Pancreas (tissue), 10 donors: ENCODE measurements around the gene ISY1. TPM values are rescaled to one million over a fixed set of nuclear protein-coding genes. Genes with fewer than 3 reads are reported as not detected.

Experiments
- ATAC-seq, 4 donors: fragments of 200-7000 bp; cut with Tn5 transposase; one replicate each; pipeline versions ENCODE4 v1.8.0 to v1.9.1; 2020; ENCODE audit warnings: mild to moderate bottlenecking in 4 of 4, moderate library complexity in 4 of 4
- DNase-seq, 6 donors: peaks; one replicate each; pipeline ENCODE4 v3.0.0-alpha.2; 2020
- FAIRE-seq: peaks from 2 replicates; lab custom pipeline; 2012; peaks lifted over from hg19 to GRCh38; lab: Jason Lieb, UNC
- H3K27ac ChIP-seq, 4 donors: fragments of 200-600 bp; sonication (generic); 1 replicate in 3 of 4; 2 replicates in 1 of 4; pipeline versions ENCODE4 v1.5.0 to v1.8.0; 2020
- H3K27me3 ChIP-seq, 4 donors: fragments of 200-600 bp; one replicate each; pipeline ENCODE4 v1.8.0; 2021
- H3K36me3 ChIP-seq, 3 donors: fragments of 200-600 bp; sonication (generic) in 1 of 3; one replicate each; pipeline versions ENCODE4 v1.5.0 to v1.8.0; 2020 to 2021
- H3K4me1 ChIP-seq, 3 donors: fragments of 200-600 bp; one replicate each; pipeline ENCODE4 v1.8.0; 2021
- H3K4me3 ChIP-seq, 4 donors: fragments of 200-600 bp; sonication (generic) in 2 of 4; one replicate each; pipeline versions ENCODE4 v1.5.0 to v1.8.0; 2020 to 2021
- H3K9me3 ChIP-seq, 4 donors: fragments of 200-600 bp; one replicate each; pipeline ENCODE4 v1.8.0; 2021
- WGBS, 2 donors: extraction: QIAGEN DNeasy Blood & Tissue Kit; methylation state at CpG; one replicate each; pipeline ENCODE4 v1.1.7; 2013; 5-methylcytosine and 5-hydroxymethylcytosine counted together
- intact Hi-C, 3 donors: fragments of 100-400 bp; cut with DNase I; formaldehyde crosslinking; loops; one replicate each; pipeline versions ENCODE4 v1.11.1 to v1.14.2; 2022
- polyA plus RNA-seq, 2 donors: library from polyadenylated mRNA; stranded (reverse); fragments of 200-250 nt; gene quantifications; one replicate each; pipeline ENCODE4 v1.2.3, GENCODE V29; 2013
- total RNA-seq, 6 donors: library from RNA; stranded (reverse); fragmentation: NEBNext Ultra II Directional in 4 of 6; extraction: Animal tissue kit (Norgen Biotek cat#: 25700) in 4 of 6; gene quantifications; one replicate each; pipeline versions ENCODE4 v1.2.1 to v1.2.4, GENCODE V29; 2021 to 2023
- TF ChIP-seq, protein P1 (sequence below), 4 donors: fragments of 200-600 bp; sonication (generic) in 3 of 4; IDR thresholded peaks; one replicate each; pipeline versions ENCODE4 v1.5.0 to v1.8.0; 2021; ENCODE audit warnings: antibody characterized with exemption in 4 of 4
- donor health status: healthy with polysubstance abuse.
- donor health status: DM: no; HTN: no; CAD: no; lungs with moderate emphysema.
- donor health status: DM: no; HTN: no; CAD: no.
- donor health status: control.
- donor health status: control.
- donor health status: Bipolar disorder and iron deficiency.
- donor health status: DM: yes; HTN: yes; CAD: no.
- donor health status: DM: no; HTN: no; CAD: no.
- donor health status: DM: no; HTN: no; CAD: no.
- donor health status: DM: yes; HTN: yes; CAD: no.

The ISY1 gene
- total and polyA plus RNA-seq, 8 donors = 9.2 to 17.2 (median 13.8) TPM

DNA sequence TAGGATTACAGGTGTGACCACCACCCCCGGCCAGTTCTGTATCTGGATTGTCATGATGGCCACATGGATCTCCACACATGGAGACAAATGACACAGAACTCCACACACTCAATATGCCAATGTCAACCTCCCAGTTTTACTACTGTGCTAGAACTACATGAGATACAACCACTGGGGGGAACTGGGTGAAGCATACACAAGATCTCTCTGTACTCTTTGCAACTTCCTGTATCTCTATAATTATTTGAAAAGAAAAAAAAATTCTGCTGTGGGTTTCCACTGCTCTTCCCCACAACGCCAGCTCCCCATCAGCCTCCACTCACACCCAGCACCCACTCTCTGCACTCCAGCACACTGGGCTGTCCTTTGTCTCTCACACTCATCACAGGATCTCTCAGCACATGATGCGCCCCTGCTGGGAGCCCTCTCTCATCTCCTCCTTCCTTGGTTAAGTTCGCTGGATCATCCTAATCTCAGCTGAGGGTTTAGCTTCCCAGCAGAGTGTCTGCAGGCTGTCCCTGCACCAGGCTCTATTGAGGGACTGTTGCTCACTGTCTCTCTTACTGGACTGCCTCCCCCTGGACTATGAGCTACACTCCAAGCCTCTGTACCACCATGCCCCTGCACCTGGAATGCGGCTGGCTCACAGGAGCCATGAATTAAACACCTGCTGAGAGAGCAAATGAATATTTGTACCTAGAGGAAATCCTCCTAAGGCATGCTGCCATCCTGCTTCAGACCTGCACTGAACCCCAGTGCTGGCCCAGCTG lies 28.6 kb downstream of the ISY1 start:
- DNase-seq (no peak), ATAC-seq (no peak), FAIRE-seq (no peak)
- H3K27ac ChIP-seq = no peak overlapping the region
- 89 to 94% methylated on average over 5 of the region's 5 CpGs for WGBS, 2 donors
- TF ChIP-seq, protein P1, sequence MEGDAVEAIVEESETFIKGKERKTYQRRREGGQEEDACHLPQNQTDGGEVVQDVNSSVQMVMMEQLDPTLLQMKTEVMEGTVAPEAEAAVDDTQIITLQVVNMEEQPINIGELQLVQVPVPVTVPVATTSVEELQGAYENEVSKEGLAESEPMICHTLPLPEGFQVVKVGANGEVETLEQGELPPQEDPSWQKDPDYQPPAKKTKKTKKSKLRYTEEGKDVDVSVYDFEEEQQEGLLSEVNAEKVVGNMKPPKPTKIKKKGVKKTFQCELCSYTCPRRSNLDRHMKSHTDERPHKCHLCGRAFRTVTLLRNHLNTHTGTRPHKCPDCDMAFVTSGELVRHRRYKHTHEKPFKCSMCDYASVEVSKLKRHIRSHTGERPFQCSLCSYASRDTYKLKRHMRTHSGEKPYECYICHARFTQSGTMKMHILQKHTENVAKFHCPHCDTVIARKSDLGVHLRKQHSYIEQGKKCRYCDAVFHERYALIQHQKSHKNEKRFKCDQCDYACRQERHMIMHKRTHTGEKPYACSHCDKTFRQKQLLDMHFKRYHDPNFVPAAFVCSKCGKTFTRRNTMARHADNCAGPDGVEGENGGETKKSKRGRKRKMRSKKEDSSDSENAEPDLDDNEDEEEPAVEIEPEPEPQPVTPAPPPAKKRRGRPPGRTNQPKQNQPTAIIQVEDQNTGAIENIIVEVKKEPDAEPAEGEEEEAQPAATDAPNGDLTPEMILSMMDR (IDR thresholded peaks at IDR 0.05) = no peak
- H3K9me3 ChIP-seq = no peaks in the 10 kb centered on the region
- H3K4me1 ChIP-seq = no peaks in the 10 kb centered on the region
- no peak overlapping the region for H3K4me3 ChIP-seq
- intact Hi-C loops = no loop called here
- no peaks in the 10 kb centered on the region for H3K27me3 ChIP-seq
- H3K36me3 ChIP-seq = peaks cover 0 to 55% (median 35%) of the 10 kb centered on the region in 3 donors

DNA sequence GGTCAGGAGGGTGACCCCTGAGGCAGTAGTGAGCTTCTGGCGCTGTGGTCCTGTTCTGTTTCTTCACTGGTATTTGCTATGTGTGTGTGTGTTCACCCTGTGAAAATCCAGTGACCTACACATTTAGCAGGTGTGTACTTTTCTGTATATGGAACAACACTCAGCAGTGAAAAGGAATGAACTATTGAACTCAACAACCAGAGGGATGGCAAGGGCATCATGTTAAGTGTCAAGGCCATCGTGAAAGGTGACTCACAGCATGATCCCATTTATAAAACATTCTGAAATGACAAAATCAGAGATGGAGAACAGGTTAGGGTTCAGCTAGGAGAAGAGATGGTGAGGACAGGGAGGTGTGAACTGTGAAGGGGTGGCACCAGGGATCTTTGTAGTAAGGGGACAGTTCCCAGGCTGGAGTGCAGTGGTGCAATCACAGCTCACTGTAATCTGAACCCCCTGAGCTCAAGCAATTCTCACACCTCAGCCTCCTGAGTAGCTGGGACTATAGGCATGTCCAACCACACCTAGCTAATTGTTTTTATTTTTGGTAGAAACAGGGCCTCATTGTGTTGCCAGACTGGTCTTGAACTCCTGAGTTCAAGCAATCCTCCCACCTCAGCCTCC lies 29.3 kb downstream of the ISY1 start:
- no peak overlapping the region for H3K27ac ChIP-seq
- DNase-seq (no peak), ATAC-seq (no peak), FAIRE-seq (no peak)
- no peaks in the 10 kb centered on the region for H3K9me3 ChIP-seq
- intact Hi-C loops = no loop called here
- H3K36me3 ChIP-seq = peaks cover 0 to 55% (median 35%) of the 10 kb centered on the region in 3 donors
- no peaks in the 10 kb centered on the region for H3K27me3 ChIP-seq
- H3K4me1 ChIP-seq = no peaks in the 10 kb centered on the region
- 81 to 87% methylated on average over 2 of the region's 2 CpGs for WGBS, 2 donors
- TF ChIP-seq, protein P1 (IDR thresholded peaks at IDR 0.05) = no peak
- no peak overlapping the region for H3K4me3 ChIP-seq

DNA sequence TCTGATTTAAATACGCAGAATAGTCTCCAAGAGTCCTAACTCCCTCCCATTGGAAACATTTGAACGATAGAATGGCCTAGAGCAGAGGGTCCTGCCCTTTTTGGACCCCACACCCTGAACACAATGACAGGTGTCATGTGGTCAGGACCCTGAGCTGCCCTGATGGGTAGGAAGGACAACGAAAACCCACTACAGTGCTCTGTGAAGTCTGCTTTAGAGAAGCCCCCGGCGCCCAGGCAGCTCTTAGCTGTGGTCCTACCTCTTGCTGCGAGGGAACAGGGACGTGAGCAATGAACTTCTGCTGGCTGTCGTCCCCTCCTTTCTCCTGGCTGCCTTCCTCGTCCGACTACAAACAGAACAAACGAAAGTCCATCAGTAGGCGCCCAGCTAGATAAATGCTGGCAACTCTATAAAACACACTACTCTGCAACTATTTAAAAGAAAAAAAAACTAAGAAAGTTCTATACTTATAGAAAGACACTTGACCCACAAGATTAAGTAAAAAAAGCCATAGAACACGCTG lies 30.5 kb downstream of the ISY1 start:
- no peak for FAIRE-seq
- TF ChIP-seq, protein P1 (IDR thresholded peaks at IDR 0.05) = no peak
- Histone ChIP-seq H3K9me3 (no peaks in the 10 kb centered on the region), H3K4me1 (no peaks in the 10 kb centered on the region), H3K4me3 (no peak overlapping the region), H3K27ac (no peak overlapping the region), H3K36me3 (peaks cover 0 to 55% (median 35%) of the 10 kb centered on the region in 3 donors), H3K27me3 (no peaks in the 10 kb centered on the region)
- no peak for DNase-seq
- no peak for ATAC-seq
- intact Hi-C loops = no loop called here
- 86 to 88% methylated on average over 13 of the region's 13 CpGs for WGBS, 2 donors

DNA sequence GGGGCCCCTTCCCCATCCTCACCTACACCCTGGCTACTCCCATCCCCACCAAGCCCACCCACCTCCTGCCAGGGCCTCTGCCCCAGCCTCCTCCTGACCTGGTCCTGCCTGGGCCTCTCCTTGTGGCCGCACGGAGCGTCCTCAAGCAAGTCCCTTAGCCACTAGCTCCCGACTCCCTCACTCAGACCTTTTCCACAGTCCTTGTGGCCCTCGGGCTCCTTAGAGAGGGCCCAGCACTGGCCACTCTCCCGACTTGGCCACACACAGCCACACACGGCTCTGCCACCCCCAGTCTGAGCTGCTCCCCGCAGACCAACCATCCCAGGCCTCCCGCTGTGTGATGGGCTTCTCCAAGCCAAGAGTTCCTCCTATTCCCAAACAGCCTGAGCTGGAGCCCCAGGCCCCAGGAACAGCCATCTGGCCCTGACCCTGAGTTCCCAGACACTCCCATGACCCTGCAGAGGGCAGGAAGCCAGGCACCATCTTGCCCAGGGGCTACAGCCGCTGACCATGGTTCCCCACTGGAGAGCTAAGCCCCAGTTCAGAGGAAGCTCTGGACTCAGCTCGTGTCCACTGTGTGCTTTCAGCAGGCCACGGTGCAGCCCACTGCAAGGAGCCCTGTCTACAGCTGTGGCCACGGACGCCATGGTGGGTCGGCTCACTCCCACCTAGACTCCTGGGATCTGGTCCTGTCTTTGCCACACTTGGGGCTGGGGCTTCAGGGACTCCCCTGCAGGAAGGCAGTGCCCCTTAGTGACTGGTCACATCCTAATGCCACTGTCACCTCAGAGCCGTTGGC lies 32.3 kb downstream of the ISY1 start:
- intact Hi-C loops = no loop called here
- no peaks in the 10 kb centered on the region for H3K27me3 ChIP-seq
- no peak overlapping the region for H3K4me3 ChIP-seq
- H3K27ac ChIP-seq = no peak overlapping the region
- peaks cover 0 to 41% (median 25%) of the 10 kb centered on the region in 3 donors for H3K36me3 ChIP-seq
- WGBS, 2 donors = 94 to 96% methylated on average over 16 of the region's 16 CpGs
- no peak for FAIRE-seq
- TF ChIP-seq, protein P1 (IDR thresholded peaks at IDR 0.05) = no peak
- peaks cover 0 to 3% (median 0%) of the 10 kb centered on the region in 3 donors for H3K4me1 ChIP-seq
- DNase-seq = peak in 2 of 6 donors; percentile 36 to 51
- peak in 1 of 4 donors; percentile 9 for ATAC-seq
- no peaks in the 10 kb centered on the region for H3K9me3 ChIP-seq
